DLD1 (cell line): Measurements from ENCODE around the gene ING3.

Source experiments
- in situ Hi-C: cut with HindIII; loops from 2 replicates; pipeline ENCODE4 v1.10.0; 2017; ENCODE audit warnings: low sequenced_read_pairs

ING3 gene

DNA sequence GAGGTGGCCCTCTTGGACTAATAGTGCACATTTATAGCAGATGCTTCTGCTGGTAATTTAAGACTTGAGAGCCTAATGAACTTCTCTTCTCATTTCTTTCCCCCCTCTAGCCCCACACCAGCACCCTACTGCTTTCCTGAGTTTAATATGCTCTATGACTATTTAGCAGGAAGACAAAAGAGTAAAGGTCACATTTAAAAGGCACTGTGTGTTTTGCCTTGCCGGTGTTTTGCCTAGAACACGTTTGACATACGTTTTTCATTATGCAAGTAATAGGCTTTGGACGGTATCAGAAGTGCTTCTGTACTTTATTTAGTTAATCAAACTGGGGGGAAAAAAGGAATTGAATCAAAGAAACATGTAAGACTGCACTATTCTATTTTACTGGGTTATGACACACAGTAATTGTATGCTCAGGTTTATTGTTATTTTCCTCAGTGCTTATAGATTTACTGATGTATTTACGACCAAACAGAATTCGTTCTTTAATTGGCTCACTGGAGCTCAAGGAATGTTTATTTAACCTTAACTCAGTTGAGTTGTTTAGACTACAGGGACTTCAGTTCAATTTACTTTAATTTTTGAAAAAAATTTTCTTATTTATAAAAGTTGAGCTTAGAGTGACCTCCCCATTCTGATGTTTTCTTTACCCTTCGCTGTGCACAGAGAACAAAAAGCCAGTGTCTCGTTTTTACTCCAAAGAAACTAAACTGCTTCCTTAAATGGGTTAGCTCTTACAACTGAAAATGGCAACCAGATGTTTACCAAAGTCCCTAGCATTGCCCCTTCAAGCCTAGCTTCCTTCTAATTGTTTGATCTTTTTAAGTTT, 73.3 kb downstream of the ING3 start:
- in situ Hi-C loops = no loop called here

DNA sequence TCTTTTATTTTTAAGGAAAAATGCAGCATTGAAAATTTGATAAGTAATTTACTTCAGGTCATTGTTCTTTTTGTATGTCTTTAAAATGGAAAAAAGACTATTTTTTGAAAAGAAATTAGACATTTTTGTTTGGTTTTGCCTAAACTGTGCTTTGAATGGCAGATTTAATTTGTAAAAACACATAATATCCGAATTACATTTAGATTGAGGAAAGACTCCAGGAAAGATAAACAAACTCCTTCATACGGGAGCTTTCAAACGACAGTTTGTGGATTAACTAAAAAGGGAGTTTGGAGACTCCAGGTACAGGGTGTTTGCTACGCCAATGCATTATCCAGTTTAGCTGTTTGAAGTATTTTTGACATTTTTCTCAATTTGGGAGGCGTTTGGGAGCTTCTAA, 74.0 kb downstream of the ING3 start:
- in situ Hi-C loops = no loop called here

- in situ Hi-C loops = no loop called here
These were observed 75.6 kb downstream of the ING3 start for GRCh38 chr7:121026159-121026558.

GRCh38 chr7:121026577-121027111, 76.1 kb downstream of the ING3 start:
- in situ Hi-C loops = no loop called here
